Measurements from ENCODE around the gene POLD4.

GRCh38 chr11:67312187-67313021 is 40.9 kb downstream of the POLD4 start:
- no peak for TF ChIP-seq CTCF (IDR thresholded peaks at IDR 0.05 in 2 of 3, conservative IDR thresholded peaks at IDR 0.05 in 1 of 3; ENCODE audit: borderline replicate concordance in 1 of 3, insufficient read depth in 1 of 3, low read depth in 2 of 3, low read length in 2 of 3)
- peak; percentile 47; the same call in 1 of the 2 replicates for TF ChIP-seq SIN3A (IDR thresholded peaks at IDR 0.05; ENCODE audit: low read depth)
- no peak for TF ChIP-seq ZNF274 (IDR thresholded peaks at IDR 0.05; ENCODE audit: low read depth, low read length)
- no peak for TF ChIP-seq YY1 (IDR thresholded peaks at IDR 0.05; ENCODE audit: extremely low read depth, insufficient replicate concordance, low read depth, low read length)
- TF ChIP-seq ZFX (IDR thresholded peaks at IDR 0.05) = no peak
- no peak for TF ChIP-seq TCF7L2 (IDR thresholded peaks at IDR 0.05; ENCODE audit: borderline replicate concordance, extremely low read depth, insufficient read depth, insufficient read length)
- TF ChIP-seq POLR2AphosphoS5 (IDR thresholded peaks at IDR 0.05; ENCODE audit: low read depth, low read length) = peak; percentile 27; the same call in 1 of the 2 replicates
- TF ChIP-seq POLR2A (IDR thresholded peaks at IDR 0.05; ENCODE audit: borderline replicate concordance, extremely low read depth, insufficient read depth, insufficient read length) = no peak
- no peak for TF ChIP-seq EZH2 (IDR thresholded peaks at IDR 0.05)
- TF ChIP-seq RAD21 (IDR thresholded peaks at IDR 0.05; ENCODE audit: low read depth) = no peak
